HG03342 (cell line): Measurements from ENCODE around the gene MAPK1.
"Not testable (repeated sequence)": the region's sequence is repeated elsewhere in the genome, so short reads cannot be mapped to it uniquely, and the experiment has no call there.

Experiments used
- ATAC-seq: cut with Tn5 transposase; IDR thresholded peaks from one replicate; pipeline ENCODE4 v1.9.1; 2021; ENCODE audit warnings: mild to moderate bottlenecking, moderate library complexity; ENCODE audit not compliant: unreplicated experiment

Gene MAPK1

DNA sequence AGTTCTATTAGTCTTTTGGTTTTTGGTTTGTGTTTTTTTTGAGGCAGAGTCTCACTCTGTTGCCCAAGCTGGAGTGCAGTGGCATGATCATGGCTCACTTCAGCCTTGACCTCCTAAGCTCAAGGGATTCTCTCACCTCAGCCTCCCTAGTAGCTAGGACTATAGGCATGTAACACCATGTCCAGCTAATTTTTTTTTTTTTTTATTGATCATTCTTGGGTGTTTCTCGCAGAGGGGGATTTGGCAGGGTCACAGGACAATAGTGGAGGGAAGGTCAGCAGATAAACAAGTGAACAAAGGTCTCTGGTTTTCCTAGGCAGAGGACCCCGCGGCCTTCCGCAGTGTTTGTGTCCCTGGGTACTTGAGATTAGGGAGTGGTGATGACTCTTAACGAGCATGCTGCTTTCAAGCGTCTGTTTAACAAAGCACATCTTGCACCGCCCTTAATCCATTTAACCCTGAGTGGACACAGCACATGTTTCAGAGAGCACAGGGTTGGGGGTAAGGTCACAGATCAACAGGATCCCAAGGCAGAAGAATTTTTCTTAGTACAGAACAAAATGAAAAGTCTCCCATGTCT lies 15.4 kb upstream of the MAPK1 start:
- not testable (repeated sequence) for ATAC-seq

DNA sequence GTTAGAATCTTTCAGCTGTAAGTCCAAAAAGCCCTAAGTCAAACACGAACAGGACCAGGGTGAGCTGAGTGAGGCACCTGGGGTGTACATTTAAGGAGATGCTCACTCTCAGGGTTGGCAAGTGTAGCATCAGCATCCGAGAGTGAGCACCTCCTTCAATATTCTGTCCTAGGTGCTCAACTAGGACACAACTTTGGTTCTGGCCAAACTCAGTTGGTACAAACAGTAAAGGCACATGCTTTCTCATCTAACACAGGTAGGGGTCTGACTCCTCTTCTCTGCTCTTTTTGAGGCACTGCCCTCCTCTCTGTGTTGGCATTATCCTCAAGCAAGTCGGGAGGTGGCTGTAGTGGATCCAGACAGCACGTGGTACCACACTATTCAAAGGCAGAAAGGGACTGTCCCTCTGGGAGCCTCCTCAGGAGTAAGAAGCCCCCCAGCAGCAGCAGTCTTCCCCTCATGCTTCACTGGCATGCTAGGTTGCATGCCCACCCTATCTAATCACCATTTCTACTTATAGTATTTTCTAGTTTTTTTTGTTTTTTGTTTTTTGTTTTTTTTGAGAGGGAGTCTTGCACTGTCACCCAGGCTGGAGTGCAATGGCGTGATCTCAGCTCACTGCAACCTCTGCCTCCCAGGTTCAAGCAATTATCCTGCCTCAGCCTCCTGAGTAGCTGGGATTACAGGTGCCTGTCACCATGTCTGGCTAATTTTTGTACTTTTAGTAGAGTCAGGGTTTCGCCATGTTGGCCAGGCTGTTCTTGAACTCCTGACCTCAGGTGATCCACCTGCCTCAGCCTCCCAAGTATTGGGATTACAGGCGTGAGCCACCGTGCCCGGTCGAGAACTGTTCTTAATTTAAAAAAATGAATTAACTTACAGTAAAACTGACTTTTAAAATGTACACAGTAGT lies 14.7 kb upstream of the MAPK1 start:
- ATAC-seq, result no peak

DNA sequence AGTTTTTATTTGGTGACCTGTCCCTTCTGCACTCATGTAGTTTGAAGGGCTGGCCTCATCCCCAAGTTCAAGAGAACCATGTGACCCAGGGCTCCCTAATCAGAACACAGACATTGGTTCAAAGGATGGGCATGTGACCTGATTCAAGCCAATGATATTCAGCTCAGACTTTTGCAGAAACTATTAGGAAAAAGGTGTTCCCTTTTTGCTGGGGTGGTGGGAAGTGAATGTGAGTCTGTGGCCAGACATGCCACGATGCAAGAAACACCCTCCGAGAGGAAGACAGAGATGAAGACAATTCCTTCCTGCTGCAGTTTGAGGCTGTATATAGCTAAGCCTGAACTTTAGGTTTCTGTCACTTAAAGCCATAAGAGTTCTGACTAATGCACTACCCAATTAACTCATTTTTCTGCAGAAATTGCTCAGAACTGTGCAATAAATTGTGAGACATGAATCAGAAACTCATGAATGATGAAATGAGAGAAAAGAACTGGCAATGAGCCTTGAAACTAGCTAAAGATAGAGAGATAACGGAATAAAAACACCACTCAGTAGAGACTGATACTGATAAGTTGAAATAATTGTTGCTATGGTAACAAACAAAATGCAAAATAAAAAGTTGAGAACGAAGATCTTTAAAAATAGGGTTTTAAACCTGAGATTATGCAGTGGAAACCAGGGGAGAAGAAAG lies 9.2 kb upstream of the MAPK1 start:
- ATAC-seq, result no peak

DNA sequence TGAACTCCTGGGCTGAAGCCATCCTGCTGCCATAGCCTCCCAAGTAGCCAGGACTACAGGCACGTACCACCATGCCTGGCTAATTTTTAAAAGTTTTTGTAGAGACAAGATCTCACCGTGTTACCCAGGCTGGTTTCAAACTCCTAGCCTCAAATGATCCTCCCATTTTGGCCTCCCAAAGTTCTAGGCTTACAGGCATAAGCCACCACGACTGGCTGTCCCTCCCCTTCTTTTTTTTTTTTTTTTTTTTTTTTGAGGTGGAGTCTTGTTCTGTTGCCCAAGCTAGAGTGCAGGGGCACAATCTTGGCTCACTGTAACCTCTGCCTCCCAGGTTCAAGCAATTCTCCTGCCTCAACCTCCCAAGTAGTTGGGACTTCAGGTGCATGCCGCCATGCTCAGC lies 7.5 kb upstream of the MAPK1 start:
- ATAC-seq, result not testable (repeated sequence)

DNA sequence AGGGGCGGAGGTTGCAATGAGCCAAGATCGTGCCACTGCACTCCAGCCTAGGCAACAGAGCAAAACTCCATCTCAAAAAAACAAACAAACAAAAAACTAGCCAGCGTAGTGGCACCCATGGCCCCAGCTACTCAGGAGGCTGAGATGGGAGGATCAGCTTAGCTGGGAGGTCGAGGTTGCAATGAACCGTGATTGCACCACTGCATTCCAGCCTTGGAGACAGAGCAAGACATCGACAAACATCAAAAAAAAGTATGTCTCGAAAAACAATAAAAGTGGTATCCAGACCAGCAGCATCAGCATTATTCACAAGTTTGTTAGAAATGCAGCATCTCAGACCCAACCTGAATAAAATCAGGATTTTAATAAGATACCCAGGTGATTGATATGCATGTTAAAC lies 6.2 kb upstream of the MAPK1 start:
- ATAC-seq, result no peak

DNA sequence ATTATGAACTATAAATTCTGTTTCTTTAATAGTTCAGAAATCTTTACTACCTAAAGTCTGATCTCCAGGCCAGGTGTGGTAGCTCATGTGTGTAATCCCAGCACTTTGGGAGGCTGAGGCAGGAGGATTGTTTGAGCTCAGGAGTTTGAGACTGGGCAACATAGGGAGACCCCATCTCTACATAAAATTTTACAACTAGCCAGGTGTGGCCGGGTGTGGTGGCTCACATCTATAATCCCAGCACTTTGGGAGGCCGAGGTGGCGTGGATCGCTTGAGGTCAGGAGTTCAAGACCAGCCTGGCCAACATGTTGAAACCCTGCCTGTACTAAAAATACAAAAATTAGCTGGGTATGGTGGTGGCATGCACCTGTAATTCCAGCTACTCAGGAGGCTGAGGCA lies 5.3 kb upstream of the MAPK1 start:
- ATAC-seq, result not testable (repeated sequence)

DNA sequence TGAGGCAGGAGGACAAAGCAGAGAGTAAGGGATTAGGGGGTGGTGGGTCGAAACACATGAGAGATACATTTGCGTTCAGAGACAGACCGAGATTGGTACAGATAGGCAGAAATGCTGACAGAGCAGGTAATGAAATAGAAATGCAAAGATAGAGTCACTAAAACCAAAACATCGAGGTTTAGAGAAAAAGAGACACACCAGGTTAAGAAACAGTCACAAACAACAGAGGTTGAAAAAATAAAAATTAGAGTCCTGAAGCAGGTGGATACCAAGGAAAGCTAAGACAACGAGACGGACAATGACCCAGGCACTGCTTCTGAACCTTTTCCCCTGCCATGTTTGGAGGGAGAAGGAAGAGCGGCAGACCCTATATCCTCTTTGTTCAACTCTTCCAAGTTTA lies 1.2 kb upstream of the MAPK1 start:
- ATAC-seq, result no peak

DNA sequence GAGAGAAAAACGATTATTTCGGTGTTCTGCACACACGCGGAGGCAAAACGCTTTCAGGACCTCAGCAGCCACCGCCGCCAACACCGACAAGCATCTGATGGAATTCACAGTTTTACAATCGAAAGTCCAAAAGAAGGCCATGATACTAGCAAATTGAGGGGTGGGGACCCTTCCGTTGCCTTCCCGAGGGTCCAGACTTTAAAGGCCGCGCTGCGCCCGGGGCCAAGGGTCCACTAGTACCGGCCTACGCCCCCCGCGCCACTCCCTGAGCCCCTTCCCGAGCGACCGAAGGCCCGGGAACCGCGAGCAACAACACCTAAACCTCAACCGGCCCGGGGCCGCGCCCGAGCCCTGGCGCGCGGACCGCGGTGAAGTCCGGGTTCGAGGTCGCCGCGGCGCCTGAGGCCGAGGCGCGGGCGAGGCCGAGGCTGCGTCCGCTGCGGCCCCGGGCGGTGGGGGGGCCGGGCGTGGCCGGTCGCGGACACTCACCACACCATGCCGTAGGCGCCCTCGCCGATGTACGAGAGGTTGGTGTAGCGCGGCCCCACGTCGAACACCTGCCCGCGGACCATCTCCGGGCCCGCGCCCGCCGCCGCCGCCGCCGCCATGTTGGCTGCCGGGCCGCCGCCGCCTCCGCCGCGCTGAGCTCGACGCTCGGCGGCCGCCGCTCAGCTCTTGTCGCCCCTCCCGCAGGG lies 465 bp downstream of the MAPK1 start:
- ATAC-seq, result peak; percentile 27

DNA sequence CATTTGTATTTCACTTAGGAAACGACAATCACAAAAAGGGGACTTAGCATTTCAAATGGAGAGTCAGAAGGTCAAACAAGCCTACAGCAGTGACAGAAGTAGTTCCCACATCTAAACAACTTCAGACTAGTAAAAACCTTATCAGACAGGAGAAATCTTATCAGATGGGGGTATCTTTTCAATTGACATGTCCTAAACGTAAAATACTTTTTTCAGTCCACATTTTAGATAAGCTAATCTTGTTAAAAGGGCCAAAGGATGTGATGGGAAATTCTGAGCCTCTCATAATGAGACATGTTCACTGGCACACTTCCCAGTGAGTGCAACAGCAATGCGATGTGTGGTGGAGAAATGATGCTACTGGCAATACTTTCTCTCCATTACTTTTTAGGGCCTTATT lies 2.4 kb downstream of the MAPK1 start:
- ATAC-seq, result no peak

DNA sequence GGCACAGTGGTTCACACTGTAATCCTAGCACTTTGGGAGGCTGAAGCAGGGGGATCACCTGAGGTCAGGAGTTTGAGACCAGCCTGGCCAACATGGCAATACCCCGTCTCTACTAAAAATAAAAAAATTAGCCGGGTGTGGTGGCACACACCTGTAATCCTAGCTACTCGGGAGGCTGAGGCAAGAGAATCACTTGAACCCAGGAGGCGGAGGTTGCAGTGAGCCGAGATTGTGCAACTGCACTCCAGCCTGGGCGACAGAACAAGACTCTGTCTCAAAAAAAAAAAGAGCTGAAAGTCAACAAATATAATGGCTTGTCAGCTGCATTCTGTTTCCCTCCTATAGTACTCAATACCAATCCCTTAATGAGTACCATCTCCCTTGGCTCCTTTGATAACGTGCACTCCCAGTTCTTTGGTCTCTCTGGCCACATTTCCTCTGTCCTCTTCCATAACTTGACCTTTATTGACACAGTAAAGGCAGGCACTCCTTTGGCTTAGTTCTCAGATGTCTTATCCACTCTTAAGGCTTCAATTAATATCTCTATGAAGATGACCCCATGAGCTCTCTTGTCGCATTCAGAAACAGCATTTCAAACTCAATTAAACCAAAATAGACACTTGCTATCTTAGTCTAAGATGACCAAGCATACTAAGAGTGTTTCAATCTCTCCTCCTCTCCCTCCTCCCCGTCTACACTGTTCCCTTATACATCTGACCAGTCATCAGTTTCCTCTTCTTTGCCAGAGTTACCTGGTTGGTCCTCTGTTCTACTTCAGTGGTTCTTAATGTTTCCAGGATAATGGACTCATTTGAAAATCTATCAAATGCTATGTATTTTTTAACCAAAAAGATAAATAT lies 4.8 kb downstream of the MAPK1 start:
- ATAC-seq, result no peak

DNA sequence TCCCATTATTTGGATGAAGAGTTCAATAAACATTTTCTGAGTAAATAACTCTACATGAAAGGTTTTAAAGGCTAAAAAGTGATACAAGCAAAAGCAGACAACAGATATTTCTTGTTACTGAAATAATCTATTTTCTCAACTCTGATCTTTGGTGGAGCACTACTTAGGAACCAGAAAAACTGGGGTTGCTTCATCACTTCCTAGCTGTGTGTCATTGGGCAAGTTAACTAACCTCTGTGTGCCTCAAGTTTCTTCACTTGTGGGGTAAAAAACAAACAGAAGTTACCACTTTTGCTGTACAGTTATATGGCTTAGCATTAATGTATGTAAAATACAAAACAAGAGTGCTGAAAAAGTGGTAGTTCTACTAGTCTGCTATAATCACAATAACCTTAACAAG lies 5.6 kb downstream of the MAPK1 start:
- no peak for ATAC-seq

DNA sequence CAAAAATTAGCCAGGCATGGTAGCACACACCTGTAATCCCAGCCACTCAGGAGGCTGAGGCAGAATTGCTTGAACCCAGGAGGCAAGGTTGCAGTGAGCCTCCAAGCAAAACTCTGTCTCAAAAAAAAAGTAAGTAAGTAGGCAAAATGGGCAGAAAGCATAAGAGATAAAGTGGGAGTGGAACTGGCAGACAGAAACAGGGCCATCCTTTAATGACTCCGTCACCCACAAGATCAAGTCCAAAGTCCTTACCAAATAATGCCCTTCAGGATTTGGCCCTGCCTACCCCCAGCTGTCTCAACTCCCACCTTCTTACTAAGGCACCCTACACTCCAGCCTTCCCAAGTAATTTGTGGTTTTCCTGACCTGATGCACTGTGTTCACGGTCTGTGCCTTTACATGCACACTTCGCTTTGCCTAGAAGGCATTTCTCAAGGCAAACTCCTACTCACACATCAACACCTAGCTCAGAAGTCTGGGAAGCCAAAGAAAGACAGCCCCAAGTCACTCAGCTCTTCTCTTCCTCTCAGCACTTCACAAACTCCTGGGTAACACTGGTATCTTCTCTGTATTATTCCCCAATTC lies 6.1 kb downstream of the MAPK1 start:
- no peak for ATAC-seq

DNA sequence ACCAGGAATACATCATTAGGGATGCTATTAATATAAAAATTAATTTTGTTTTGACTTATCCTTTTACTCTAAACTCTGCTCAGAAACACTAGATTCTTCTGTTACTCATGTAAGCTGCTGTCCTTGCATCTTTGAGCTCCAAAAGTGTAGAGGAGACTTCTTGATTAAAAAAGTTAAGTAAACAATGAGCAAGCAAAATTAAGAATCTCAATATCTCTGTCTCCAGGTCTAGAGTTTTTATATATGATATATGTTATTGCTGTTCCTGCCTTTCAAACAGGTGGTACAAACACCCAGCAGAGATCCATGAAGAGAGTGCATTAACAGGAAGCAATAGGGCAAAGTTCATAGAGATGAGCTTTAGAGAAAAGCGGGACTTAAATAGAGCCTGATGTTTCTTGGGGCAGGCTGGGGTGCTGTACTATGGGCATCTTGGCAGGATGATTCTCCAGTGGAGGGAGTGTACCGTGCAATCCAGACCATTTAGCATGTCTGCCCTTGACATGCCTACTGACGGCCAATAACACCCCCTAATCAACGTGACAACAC lies 6.9 kb downstream of the MAPK1 start:
- ATAC-seq, result no peak

DNA sequence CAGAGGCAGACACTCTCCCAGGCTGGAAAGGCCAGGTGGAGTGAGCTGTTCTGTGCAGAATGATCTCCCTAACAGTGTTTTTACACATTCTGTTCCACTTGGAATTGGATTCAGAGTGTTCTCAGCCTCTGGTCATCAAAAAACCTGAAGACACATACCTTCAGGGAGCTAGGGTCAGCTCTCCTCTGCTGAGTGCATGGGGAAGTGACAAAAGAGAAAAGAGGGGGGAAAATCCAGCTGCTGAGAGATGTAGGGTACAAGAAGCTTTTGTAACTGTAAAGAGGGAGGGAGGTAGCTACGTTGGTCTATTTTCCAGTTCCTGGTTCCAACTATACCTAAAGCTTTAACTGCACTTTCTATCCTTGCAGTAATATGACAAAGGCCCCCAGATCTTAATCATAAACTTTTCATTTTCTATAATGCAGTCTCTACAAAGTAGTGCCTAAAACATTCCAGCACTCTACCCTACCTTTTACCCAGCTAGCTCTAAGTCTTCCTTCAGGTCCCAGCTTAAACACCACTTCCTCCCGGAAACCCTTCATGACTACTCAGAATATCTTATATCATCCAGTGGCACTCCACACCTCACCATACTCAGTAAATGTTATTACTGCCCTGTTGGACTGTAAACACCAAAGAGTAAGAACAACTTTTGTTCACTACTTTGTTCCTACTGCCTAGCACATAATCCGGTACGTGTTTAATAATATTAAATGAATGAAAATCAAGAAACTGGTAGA lies 9.2 kb downstream of the MAPK1 start:
- no peak for ATAC-seq

DNA sequence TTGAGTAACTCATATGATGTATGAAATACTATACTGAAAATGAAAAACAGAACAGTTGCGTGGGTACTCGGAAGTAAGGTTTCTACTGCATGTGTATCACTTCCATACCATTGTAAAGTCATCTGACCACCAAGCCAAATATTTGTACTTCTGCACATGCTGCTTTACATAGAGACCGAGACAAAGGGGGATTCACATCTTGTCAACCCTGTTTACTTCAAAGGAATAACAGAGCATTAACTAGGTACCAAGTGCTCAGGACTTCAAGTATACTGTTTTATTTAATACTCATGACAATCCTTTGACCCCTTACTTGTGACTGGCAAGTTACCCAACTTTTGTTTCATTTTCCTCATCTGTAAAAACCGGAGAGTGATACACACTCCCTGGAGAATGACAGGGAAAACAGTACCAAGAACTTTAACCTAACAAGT lies 9.9 kb downstream of the MAPK1 start:
- ATAC-seq, result peak; percentile 63

DNA sequence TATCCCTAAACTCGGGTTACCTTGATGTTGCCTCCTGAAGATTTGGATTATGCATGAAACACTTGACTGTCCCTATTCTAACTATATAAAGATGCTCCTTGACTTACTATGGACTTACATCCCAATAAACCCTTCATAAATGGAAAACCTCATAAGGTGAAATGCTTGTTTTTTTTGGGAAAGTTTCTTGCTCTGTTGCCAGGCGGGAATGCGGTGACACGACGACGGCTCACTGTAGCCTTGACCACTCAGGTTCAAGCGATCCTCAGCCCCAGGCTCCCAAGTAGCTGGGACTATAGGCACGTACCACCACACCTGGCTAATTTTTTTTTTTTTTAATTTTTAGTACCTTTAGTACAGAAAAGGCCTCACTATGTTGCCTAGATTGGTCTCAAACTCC lies 10.6 kb downstream of the MAPK1 start:
- no peak for ATAC-seq

DNA sequence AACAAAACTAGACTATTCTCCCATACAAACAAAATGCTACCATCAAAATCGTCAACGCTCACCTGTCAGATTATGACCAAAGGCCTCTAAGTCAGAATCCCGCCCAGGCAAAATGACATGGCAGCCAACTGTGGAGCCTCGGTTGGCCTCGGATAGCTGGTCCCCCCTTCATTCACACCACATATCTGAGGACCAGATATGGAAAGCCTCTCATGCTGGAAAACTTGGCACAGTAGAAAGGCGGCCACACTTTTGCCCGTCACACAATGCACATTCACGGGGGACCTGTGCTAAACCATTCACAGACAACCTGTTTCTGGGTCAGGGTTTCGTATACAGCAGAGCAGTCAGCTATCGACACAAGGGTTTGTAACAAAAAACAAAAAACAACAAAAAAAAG lies 11.2 kb downstream of the MAPK1 start:
- no peak for ATAC-seq

DNA sequence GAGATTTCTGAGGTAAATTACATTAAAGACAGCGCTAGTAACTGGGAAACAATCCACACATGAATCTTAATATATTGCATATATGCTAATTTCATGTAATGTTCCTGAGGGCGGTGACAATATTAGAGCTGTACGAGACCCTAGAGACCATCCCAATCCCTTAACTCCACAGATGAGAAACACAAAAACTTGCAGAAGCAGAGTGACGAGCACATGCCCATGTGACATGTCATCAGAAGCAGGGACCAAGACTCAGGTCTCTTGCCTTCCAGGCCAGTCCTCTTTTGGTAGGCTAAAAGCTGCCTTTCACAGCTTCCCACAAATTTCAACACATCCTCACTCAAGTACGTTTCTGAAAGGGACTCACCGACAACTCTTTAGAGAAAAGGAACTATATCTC lies 11.8 kb downstream of the MAPK1 start:
- no peak for ATAC-seq

DNA sequence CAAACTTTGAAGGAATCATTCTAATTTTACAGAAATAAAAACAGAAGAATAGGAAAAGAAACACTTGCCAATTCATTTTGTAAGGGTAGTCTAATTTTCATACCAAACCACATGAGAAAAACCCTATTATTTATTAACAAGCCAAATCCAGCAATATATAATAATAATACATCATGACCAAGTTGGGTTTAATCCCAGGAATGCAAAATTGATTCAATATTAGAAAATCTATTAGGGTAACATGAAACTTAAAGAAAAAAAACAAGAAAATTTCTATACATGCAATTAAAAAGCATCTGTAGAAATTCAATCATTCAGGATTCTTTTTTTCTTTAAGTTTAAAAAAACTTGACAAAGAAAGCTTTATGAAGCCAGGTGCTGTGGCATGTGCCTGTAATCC lies 16.8 kb downstream of the MAPK1 start:
- ATAC-seq, result no peak
